ENCODE results near the gene PELI1.

Gene PELI1

GRCh38 chr2:64124571-64124970 is 19.6 kb downstream of the PELI1 start:
- H3K79me2 ChIP-seq (ENCODE audit: insufficient read depth, low read length) = peaks cover under 1% of the 10 kb centered on the region; the same call in 1 of the 2 replicates
- H3K36me3 ChIP-seq (ENCODE audit: insufficient read depth, low read length) = no peaks in the 10 kb centered on the region
- no peaks in the 10 kb centered on the region for H3K9me3 ChIP-seq (ENCODE audit: insufficient read depth, low read depth, low read length)
- H2AFZ ChIP-seq (ENCODE audit: low read length) = no peak overlapping the region
- no peak for TF ChIP-seq EZH2phosphoT487 (IDR thresholded peaks at IDR 0.05; ENCODE audit: borderline replicate concordance)
- no peak for TF ChIP-seq CTCF (conservative IDR thresholded peaks at IDR 0.05; ENCODE audit: low read length)
- no peaks in the 10 kb centered on the region for H4K20me1 ChIP-seq (ENCODE audit: insufficient read depth, low read length, poor library complexity, severe bottlenecking)
- no peak overlapping the region for H3K4me2 ChIP-seq (ENCODE audit: low read depth, low read length, poor library complexity, severe bottlenecking)
- no peaks in the 10 kb centered on the region for H3K27me3 ChIP-seq (ENCODE audit: insufficient read depth, low read length, poor library complexity, severe bottlenecking)
- H3K4me1 ChIP-seq (ENCODE audit: insufficient read depth, low read length, poor library complexity, severe bottlenecking) = no peaks in the 10 kb centered on the region
- no peak overlapping the region for H3K4me3 ChIP-seq (ENCODE audit: low read length, poor library complexity, severe bottlenecking)
- H3K9me2 ChIP-seq (replicated peaks; ENCODE audit: low read depth, low read length) = no peaks in the 10 kb centered on the region
- no peak overlapping the region for H3K9ac ChIP-seq (ENCODE audit: low read depth, low read length, poor library complexity, severe bottlenecking)
- no peaks in the 10 kb centered on the region for H3F3A ChIP-seq (ENCODE audit: low read depth)

DNA sequence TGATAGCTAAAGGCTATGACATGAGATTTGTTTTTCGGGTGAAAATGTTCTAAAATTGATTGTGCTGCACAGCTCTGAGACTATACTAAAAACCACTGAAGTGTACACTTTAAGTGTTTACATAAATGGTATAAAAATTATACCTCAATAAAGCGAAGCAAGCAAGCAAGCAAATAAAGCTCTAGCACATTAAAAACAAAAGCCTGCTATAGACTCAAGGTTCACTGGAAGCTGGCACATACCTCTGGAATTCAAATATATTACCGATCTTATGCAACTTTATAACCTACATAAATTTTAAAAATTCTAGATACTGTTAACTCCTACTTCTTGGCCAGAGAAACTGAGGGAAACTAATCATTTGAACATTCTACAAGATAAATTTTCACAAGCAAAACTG is 20.1 kb downstream of the PELI1 start:
- Histone ChIP-seq H2AFZ (ENCODE audit: low read length) (no peak overlapping the region), H3K27me3 (ENCODE audit: insufficient read depth, low read length, poor library complexity, severe bottlenecking) (no peaks in the 10 kb centered on the region), H3K9ac (ENCODE audit: low read depth, low read length, poor library complexity, severe bottlenecking) (no peak overlapping the region), H3K4me1 (ENCODE audit: insufficient read depth, low read length, poor library complexity, severe bottlenecking) (no peaks in the 10 kb centered on the region), H3K36me3 (ENCODE audit: insufficient read depth, low read length) (no peaks in the 10 kb centered on the region), H3K9me2 (replicated peaks; ENCODE audit: low read depth, low read length) (no peaks in the 10 kb centered on the region), H4K20me1 (ENCODE audit: insufficient read depth, low read length, poor library complexity, severe bottlenecking) (no peaks in the 10 kb centered on the region), H3K4me3 (ENCODE audit: low read length, poor library complexity, severe bottlenecking) (no peak overlapping the region), H3K4me2 (ENCODE audit: low read depth, low read length, poor library complexity, severe bottlenecking) (no peak overlapping the region), H3F3A (ENCODE audit: low read depth) (no peaks in the 10 kb centered on the region), H3K9me3 (ENCODE audit: insufficient read depth, low read depth, low read length) (no peaks in the 10 kb centered on the region), H3K79me2 (ENCODE audit: insufficient read depth, low read length) (no peaks in the 10 kb centered on the region; the same call in 1 of the 2 replicates)
- no peak for TF ChIP-seq CTCF (conservative IDR thresholded peaks at IDR 0.05; ENCODE audit: low read length)

GRCh38 chr2:64123740-64124139 is 20.5 kb downstream of the PELI1 start:
- no peaks in the 10 kb centered on the region for H3K27me3 ChIP-seq (ENCODE audit: insufficient read depth, low read length, poor library complexity, severe bottlenecking)
- no peak overlapping the region for H3K9ac ChIP-seq (ENCODE audit: low read depth, low read length, poor library complexity, severe bottlenecking)
- no peaks in the 10 kb centered on the region for H3K4me1 ChIP-seq (ENCODE audit: insufficient read depth, low read length, poor library complexity, severe bottlenecking)
- no peaks in the 10 kb centered on the region for H3K9me2 ChIP-seq (replicated peaks; ENCODE audit: low read depth, low read length)
- no peak overlapping the region for H2AFZ ChIP-seq (ENCODE audit: low read length)
- H3F3A ChIP-seq (ENCODE audit: low read depth) = no peaks in the 10 kb centered on the region
- TF ChIP-seq EZH2phosphoT487 (IDR thresholded peaks at IDR 0.05; ENCODE audit: borderline replicate concordance) (no peak), CTCF (conservative IDR thresholded peaks at IDR 0.05; ENCODE audit: low read length) (no peak)
- H3K4me2 ChIP-seq (ENCODE audit: low read depth, low read length, poor library complexity, severe bottlenecking) = no peak overlapping the region
- no peaks in the 10 kb centered on the region for H3K36me3 ChIP-seq (ENCODE audit: insufficient read depth, low read length)
- H3K79me2 ChIP-seq (ENCODE audit: insufficient read depth, low read length) = no peaks in the 10 kb centered on the region; the same call in 1 of the 2 replicates
- H3K4me3 ChIP-seq (ENCODE audit: low read length, poor library complexity, severe bottlenecking) = no peak overlapping the region
- no peaks in the 10 kb centered on the region for H4K20me1 ChIP-seq (ENCODE audit: insufficient read depth, low read length, poor library complexity, severe bottlenecking)
- no peaks in the 10 kb centered on the region for H3K9me3 ChIP-seq (ENCODE audit: insufficient read depth, low read depth, low read length)
